HL-60 (cell line): ENCODE data around the gene ABCG1.

ENCODE experiments used
- CTCF ChIP-seq: IDR thresholded peaks from one replicate; pipeline ENCODE4 v1.5.1; 2011; ENCODE audit warnings: low read length, control low read depth, inconsistent platforms; ENCODE audit not compliant: insufficient read depth
- GABPA ChIP-seq: IDR thresholded peaks from 2 replicates; pipeline ENCODE4 v1.6.1; 2012; ENCODE audit warnings: low read depth
- POLR2AphosphoS5 ChIP-seq: IDR thresholded peaks from 2 replicates; pipeline ENCODE4 v1.6.1; 2012; ENCODE audit warnings: low read depth
- REST ChIP-seq: IDR thresholded peaks from 2 replicates; pipeline ENCODE4 v1.6.1; 2012; ENCODE audit warnings: low read depth; ENCODE audit not compliant: insufficient replicate concordance
- SPI1 ChIP-seq: IDR thresholded peaks from 2 replicates; pipeline ENCODE4 v1.6.1; 2012; ENCODE audit warnings: low read depth, mild to moderate bottlenecking, borderline replicate concordance

DNA sequence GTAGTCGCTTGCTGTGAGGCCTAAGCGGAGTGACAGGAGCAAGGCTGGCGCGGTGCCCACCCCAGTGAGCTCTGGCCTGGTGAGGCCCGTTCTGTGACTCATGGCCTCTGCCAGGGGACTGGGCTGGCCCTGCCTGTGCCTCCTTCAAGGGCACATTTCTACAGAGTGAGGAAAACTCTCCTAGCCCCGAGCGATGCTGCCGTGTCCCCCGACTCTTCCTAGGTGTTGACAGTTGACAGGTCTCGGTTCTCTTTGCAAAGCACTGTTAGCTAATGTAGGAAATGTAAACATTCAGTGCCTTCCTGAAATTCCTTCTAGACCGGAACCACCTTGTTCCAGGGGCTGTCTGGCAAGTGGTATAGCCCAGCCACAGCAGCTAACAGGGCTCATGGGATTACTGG lies 43.9 kb downstream of the ABCG1 start:
- TF ChIP-seq REST: no peak
- TF ChIP-seq CTCF: no peak
- TF ChIP-seq POLR2AphosphoS5: no peak
- TF ChIP-seq SPI1: no peak
- no peak for TF ChIP-seq GABPA
